GM12892 (cell line): ENCODE results near the gene SLFN12L.

Experiments
- POLR2A ChIP-seq: IDR thresholded peaks from 2 replicates; pipeline ENCODE4 v1.6.1; 2011; ENCODE audit warnings: low read depth, low read length, control low read depth
- POLR2AphosphoS5 ChIP-seq: IDR thresholded peaks from 2 replicates; pipeline ENCODE4 v1.6.1; 2011; ENCODE audit warnings: low read depth, low read length, control low read depth
- TAF1 ChIP-seq: IDR thresholded peaks from 2 replicates; pipeline ENCODE4 v1.6.1; 2011; ENCODE audit warnings: low read depth, mild to moderate bottlenecking, control low read depth, low read length, borderline replicate concordance

GRCh38 chr17:35554668-35555067 is 17.2 kb upstream of the SLFN12L start:
- TF ChIP-seq POLR2AphosphoS5 (no peak), POLR2A (no peak), TAF1 (no peak)
